Trophoblast cell (in vitro differentiated cells and primary cell): Measurements from ENCODE around the gene ABI3.

Source experiments
- DNase-seq, 2 donors: peaks; one replicate each; pipeline ENCODE4 v3.0.0-alpha.2; 2016
- H2AFZ ChIP-seq: 2 replicates; pipeline ENCODE4 v1.6.1; 2013; ENCODE audit warnings: low read length, moderate library complexity, mild to moderate bottlenecking; ENCODE audit not compliant: insufficient read depth, poor library complexity
- H2AK5ac ChIP-seq: 2 replicates; pipeline ENCODE4 v1.6.1; 2013; ENCODE audit warnings: mild to moderate bottlenecking, low read length
- H2BK120ac ChIP-seq: 2 replicates; pipeline ENCODE4 v1.6.1; 2013; ENCODE audit warnings: low read length, mild to moderate bottlenecking, moderate library complexity; ENCODE audit not compliant: insufficient read depth, poor library complexity
- H2BK12ac ChIP-seq: 2 replicates; pipeline ENCODE4 v1.6.1; 2013; ENCODE audit warnings: mild to moderate bottlenecking, low read length, moderate library complexity
- H2BK5ac ChIP-seq: 2 replicates; pipeline ENCODE4 v1.6.1; 2013; ENCODE audit warnings: low read length, low read depth, moderate library complexity, mild to moderate bottlenecking; ENCODE audit not compliant: poor library complexity
- H3K14ac ChIP-seq: 2 replicates; pipeline ENCODE4 v1.6.1; 2013; ENCODE audit warnings: mild to moderate bottlenecking, low read length
- H3K18ac ChIP-seq: 2 replicates; pipeline ENCODE4 v1.6.1; 2013; ENCODE audit warnings: mild to moderate bottlenecking, low read length
- H3K23ac ChIP-seq: 2 replicates; pipeline ENCODE4 v1.6.1; 2013; ENCODE audit warnings: low read length
- H3K27ac ChIP-seq: 2 replicates; pipeline ENCODE4 v1.5.1; 2013; ENCODE audit warnings: low read depth, mild to moderate bottlenecking, inconsistent platforms, low read length, moderate library complexity
- H3K27me3 ChIP-seq: 2 replicates; pipeline ENCODE4 v1.6.1; 2013; ENCODE audit warnings: inconsistent platforms, mild to moderate bottlenecking, low read length, moderate library complexity; ENCODE audit not compliant: insufficient read depth
- H3K36me3 ChIP-seq, 2 experiments: 1 replicate in 1 of 2; 2 replicates in 1 of 2; pipeline ENCODE4 v1.6.1; 2013; ENCODE audit warnings: low read length in 2 of 2, mild to moderate bottlenecking in 2 of 2, moderate library complexity in 1 of 2; ENCODE audit not compliant: insufficient read depth in 2 of 2, control insufficient read depth in 1 of 2
- H3K4ac ChIP-seq: 2 replicates; pipeline ENCODE4 v1.6.1; 2013; ENCODE audit warnings: low read depth, mild to moderate bottlenecking, low read length, moderate library complexity
- H3K4me1 ChIP-seq, 2 experiments: 1 replicate in 1 of 2; 2 replicates in 1 of 2; pipeline ENCODE4 v1.6.1; 2013; ENCODE audit warnings: low read length in 2 of 2, mild to moderate bottlenecking in 2 of 2, moderate library complexity in 1 of 2; ENCODE audit not compliant: insufficient read depth in 2 of 2, control insufficient read depth in 1 of 2
- H3K4me2 ChIP-seq: 2 replicates; pipeline ENCODE4 v1.6.1; 2013; ENCODE audit warnings: inconsistent platforms, mild to moderate bottlenecking, low read length, moderate library complexity
- H3K4me3 ChIP-seq: 2 replicates; pipeline ENCODE4 v1.5.1; 2013; ENCODE audit warnings: mild to moderate bottlenecking, low read depth, low read length, inconsistent platforms
- H3K79me1 ChIP-seq: one replicate; pipeline ENCODE4 v1.6.1; 2013; ENCODE audit warnings: low read length
- H3K79me2 ChIP-seq: 2 replicates; pipeline ENCODE4 v1.6.1; 2013; ENCODE audit warnings: low read length, mild to moderate bottlenecking; ENCODE audit not compliant: control insufficient read depth, insufficient read depth, poor library complexity
- H3K9ac ChIP-seq: 2 replicates; pipeline ENCODE4 v1.6.1; 2013; ENCODE audit warnings: mild to moderate bottlenecking, low read length
- H3K9me3 ChIP-seq: 2 replicates; pipeline ENCODE4 v1.6.1; 2013; ENCODE audit warnings: low read depth, mild to moderate bottlenecking, control low read depth, inconsistent platforms, low read length; ENCODE audit not compliant: insufficient read depth
- H4K12ac ChIP-seq: 2 replicates; pipeline ENCODE4 v1.6.1; 2013; ENCODE audit warnings: low read depth, mild to moderate bottlenecking, low read length, moderate library complexity
- H4K8ac ChIP-seq: 2 replicates; pipeline ENCODE4 v1.6.1; 2013; ENCODE audit warnings: low read depth, mild to moderate bottlenecking, low read length, moderate library complexity
- H4K91ac ChIP-seq: one replicate; pipeline ENCODE4 v1.6.1; 2013; ENCODE audit warnings: low read depth, mild to moderate bottlenecking, low read length, moderate library complexity
- WGBS: extraction: QIAGEN DNeasy Blood & Tissue Kit; methylation state at CpG from one replicate; pipeline ENCODE4 v1.1.7; 2013; ENCODE audit warnings: missing lambda C conversion rate; ENCODE audit not compliant: insufficient read length, insufficient coverage; ENCODE audit errors: extremely low coverage; 5-methylcytosine and 5-hydroxymethylcytosine counted together

Gene ABI3

GRCh38 chr17:49269356-49269755, 58.8 kb downstream of the ABI3 start:
- H3K23ac ChIP-seq: no peak overlapping the region
- no peak overlapping the region for H3K4ac ChIP-seq
- no peak overlapping the region for H3K18ac ChIP-seq
- H3K4me2 ChIP-seq: no peak overlapping the region
- H3K14ac ChIP-seq: no peak overlapping the region
- H4K12ac ChIP-seq: no peak overlapping the region
- no peak overlapping the region for H3K9ac ChIP-seq
- no peaks in the 10 kb centered on the region for H3K79me1 ChIP-seq
- H3K36me3 ChIP-seq: no peaks in the 10 kb centered on the region
- H2AFZ ChIP-seq: no peak overlapping the region
- H3K4me1 ChIP-seq: no peaks in the 10 kb centered on the region
- no peak overlapping the region for H2BK120ac ChIP-seq
- H2AK5ac ChIP-seq: no peak overlapping the region
- no peak overlapping the region for H2BK5ac ChIP-seq
- no peak for DNase-seq
- H4K8ac ChIP-seq: no peak overlapping the region
- H2BK12ac ChIP-seq: no peak overlapping the region
- H3K9me3 ChIP-seq: no peaks in the 10 kb centered on the region
- no peak overlapping the region for H3K4me3 ChIP-seq
- no peak overlapping the region for H4K91ac ChIP-seq
- no CpG with 5 or more reads among the region's 5 CpGs for WGBS
- H3K27ac ChIP-seq: no peak overlapping the region
- no peaks in the 10 kb centered on the region for H3K79me2 ChIP-seq
- H3K27me3 ChIP-seq: no peaks in the 10 kb centered on the region
